GM19025 (cell line): Measurements from ENCODE around the gene SPAG9.
A peak's percentile ranks its signal among the peaks of the same experiment; 100 is the strongest.
"Not testable (repeated sequence)": the region's sequence is repeated elsewhere in the genome, so short reads cannot be mapped to it uniquely, and the experiment has no call there.

ENCODE experiments used
- ATAC-seq: cut with Tn5 transposase; IDR thresholded peaks from one replicate; pipeline ENCODE4 v1.9.1; 2021; ENCODE audit warnings: mild to moderate bottlenecking, low read depth, moderate library complexity; ENCODE audit not compliant: unreplicated experiment

SPAG9 gene

DNA sequence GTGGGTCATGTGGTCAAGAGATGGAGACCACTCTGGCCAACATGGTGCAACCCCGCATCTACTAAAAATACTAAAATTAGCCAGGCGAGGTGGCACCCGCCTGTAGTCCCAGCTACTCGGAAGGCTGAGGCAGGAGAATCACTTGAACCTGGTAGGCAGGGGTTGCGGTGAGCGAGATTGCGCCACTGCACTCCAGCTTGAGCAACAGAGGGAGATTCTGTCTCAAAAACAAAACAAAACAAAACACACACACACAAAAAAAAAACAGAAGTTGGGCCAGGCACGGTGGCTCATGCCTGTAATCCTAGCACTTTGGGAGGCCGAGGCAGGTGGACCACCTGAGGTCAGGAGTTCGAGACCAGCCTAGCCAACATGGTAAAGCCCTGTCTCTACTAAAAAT, 31.8 kb downstream of the SPAG9 start:
- not testable (repeated sequence) for ATAC-seq

DNA sequence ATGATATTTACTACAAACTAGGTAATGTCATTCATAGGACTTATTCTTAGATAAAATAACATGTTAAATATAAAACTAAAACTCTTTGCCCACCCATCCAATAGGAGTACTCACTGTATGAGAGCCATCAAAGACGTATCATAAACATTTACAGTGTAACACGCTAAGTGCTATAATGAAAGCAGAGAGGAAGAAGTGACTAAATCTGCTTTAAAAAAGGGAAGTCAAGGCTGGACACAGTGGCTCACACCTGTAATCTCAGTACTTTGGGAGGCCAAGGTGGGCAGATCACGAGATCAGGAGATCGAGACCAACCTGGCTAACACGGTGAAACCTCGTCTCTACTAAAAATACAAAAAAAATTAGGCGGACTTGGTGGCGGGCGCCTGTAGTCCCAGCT, 32.4 kb downstream of the SPAG9 start:
- no peak for ATAC-seq

DNA sequence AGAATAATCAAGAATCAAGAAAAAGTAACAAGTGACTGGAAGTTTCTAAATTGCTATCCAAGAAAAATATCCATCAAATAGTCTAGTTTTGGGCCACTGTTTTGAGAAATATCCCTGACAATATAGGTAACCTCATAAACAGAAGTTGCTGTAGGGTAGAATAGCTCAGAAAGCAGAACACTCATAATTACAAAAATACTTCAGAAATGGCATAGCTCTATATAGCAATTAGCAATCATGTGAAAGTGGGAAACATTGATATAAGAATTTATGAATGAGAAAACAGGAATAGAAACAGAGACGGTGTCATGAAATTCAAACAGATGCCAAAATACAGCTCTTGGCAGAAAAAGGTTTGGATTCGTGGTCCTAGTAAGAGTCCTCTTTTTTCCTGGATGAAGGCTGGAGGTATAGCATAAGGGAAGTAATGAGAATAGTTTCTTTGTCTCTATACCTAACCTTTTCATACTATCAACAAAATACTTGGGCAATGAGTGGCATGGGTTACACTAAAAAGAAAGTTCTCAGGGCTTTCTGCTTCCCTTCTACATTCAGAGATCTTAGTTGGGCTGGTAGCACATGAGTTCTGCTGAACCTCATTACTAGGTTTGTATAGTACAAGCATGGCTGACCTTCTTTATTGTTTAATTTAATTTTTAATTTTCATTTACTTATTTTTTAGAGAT, 33.5 kb downstream of the SPAG9 start:
- ATAC-seq, result no peak

DNA sequence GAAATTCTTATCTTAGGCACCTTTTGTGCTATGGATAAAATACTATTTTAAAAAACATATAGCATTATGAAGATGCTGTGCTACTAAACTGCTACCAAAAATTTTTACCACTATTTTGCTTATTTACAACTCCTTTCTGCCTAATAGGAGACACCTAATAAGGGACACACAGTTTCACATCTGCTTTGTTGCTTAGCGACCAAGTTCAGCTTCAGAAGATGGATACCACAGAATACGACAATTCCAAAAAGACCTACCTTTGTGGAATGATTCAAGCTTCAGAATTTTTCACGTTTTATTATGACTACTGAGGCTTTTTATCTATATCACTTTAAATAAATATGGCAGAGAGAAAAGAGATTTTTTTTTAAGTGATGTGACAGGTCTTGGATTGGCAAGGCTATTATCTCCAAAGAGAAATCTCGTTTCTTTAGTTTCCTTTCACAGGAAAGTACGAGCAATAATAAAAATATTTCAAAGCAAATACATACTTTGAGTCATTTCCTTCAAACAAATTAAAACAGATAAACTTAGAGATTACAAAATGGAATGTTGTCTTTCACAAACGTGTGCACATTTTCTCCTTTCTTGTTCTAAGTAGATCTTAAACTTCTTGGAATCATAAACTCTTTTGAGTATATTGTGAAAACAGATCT, 35.4 kb downstream of the SPAG9 start:
- no peak for ATAC-seq

DNA sequence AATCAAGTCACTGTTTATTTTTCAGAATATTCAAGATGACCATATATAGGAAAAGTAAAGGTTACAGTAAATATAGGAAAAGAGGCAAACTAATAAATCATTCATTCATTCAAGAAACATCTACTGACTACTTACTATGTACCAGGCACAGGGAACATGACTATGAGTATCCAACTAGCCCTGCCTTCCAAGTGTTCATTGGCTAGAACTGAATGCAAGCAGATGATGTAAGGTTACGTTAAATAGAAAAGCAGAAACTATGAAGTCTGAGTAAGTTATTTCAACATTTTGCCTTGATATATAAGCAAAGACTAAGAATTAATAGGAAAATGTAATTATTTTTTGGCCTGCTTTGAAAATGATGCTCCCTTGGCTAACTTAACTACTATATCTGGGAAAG, 36.7 kb downstream of the SPAG9 start:
- no peak for ATAC-seq

DNA sequence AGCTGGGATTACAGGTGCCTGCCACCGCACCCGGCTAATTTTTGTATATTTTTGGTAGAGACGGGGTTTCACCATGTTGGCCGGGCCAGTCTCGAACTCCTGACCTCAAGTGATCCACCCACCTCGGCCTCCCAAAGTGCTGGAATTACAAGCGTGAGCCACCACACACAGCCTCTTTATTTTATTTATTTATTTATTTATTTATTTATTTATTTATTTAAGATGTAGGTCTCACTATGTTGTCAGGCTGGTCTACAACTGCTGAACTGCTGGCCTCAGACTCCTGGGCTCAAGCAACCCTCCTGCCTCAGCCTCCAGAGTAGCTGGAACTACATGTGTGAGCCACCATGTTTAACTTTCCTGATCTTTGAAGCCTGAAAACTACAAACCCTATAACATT, 37.3 kb downstream of the SPAG9 start:
- ATAC-seq, result not testable (repeated sequence)

DNA sequence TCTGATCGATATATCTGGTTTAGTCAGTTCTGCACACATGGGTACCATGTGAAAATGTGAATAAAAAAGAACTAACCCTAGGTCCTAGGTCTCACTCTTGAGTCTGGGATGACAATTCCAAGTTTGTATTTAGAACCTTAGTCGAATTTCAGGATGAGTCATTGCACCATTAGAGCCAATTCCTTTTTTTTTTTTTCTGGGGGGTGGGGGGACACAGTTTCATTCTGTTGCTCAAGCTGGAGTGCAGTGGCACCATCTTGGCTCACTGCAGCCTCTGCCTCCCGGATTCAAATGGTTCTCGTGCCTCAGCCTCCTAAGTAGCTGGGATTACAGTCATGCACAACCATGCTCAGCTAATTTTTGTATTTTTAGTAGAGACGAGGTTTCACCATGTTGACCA, 41.6 kb downstream of the SPAG9 start:
- ATAC-seq, result no peak

DNA sequence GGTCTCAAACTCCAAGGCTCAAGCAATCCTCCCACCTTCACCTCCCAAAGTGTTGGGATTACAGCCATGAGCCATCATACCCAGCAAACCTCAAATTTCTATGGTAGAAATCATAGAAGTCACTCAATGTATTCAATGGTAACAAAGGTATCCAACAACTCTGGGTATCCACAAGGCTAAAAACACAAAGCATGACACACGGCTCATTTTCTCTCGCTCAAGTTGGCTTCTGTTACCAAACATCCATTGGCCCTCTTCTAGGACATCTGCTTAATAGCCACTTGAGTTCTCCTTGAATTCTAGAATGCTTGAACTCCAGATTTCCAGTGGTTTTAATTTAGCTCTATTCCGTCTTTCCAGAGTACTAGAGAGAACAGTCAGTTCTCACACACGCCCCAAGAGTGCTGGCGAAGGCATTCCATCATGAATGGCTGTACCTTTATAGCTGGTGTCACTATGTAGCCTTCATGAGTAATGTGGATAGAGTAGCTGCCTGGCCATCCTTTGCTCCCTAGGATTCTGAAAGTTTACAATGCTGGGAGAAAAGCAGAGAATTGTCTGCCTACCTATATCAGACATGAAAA, 42.6 kb downstream of the SPAG9 start:
- ATAC-seq, result no peak

DNA sequence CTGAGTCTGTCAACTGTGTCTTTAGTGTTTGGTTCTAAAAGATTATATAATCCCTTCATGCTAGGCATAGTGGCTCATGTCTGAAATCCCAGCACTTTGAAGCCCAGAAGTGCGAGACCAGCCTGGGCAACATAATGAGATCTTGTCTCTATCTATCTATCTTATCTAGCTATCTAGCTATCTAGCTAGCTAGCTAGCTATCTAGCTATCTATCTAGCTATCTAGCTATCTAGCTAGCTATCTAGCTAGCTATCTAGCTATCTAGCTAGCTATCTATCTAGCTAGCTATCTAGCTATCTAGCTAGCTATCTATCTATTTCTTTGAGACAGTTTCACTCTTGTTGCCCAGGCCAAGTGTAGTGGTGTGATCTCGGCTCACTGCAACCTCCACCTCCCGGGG, 43.8 kb downstream of the SPAG9 start:
- ATAC-seq, result no peak

DNA sequence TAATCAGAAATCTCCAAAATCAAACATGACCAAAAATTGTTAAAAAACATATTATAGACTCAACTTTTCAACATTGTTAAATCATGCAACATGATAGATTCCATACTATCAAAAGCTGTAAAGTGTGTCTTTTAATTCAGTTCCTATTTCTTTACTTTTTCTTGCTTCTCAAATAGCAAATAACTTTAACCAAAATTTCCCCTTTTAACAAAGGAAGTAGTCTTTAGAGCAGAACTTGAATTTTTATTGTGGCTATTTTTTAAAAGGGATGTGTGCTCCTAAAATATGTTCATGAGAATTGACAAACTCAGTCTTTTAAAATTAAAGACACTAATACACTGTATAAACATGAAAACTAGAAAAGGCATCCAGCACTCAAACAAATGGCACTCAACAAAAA, 49.1 kb downstream of the SPAG9 start:
- no peak for ATAC-seq

DNA sequence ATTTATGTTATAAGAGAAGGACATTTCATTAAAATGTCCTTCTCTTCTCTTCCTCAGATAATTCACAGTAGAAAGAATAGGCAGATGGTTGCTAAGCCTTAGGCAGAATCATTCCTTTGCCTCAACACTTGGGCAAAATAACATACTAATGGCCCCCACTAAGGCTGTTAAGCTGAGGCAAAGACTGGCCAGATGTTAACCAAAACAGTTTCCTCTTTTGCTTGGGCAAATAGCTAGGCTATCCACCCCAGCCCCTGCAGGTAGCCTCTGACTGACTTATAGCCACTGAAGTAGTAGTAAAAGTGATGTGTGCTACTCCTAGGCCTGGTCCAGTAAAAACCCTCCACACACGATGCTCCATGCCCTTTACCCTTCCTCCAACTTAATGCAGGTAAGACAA, 55.2 kb downstream of the SPAG9 start:
- no peak for ATAC-seq

DNA sequence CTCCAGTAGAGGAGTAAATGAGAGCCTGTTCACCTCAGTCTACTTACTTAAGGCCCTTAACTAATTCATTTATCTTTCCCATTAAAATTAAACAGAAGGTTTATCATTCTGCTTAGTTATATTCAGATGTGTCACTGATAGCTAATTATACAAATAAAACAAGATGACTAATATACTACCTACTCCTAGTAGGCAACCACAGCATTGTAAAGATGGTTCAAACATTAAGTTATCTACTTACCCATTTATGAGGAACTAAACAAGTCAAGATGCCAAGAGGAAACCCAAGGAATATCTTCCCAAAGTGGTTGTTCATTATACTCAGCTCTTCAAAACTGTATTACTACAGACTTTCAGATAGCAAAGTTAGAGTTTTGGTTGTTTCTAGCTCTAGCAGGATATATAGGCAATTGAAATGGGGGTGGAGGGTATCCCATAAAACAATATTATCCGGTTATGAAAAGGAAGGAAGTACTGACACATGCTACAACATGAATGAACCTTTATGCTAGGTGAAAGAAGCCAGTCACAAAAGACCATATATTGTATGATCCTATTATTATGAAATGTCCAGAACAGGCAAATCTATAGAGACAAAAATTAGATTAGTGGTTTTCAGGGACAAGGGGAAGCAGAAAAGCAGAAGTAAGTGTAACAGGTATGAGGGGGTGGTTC, 56.5 kb downstream of the SPAG9 start:
- ATAC-seq, result no peak

DNA sequence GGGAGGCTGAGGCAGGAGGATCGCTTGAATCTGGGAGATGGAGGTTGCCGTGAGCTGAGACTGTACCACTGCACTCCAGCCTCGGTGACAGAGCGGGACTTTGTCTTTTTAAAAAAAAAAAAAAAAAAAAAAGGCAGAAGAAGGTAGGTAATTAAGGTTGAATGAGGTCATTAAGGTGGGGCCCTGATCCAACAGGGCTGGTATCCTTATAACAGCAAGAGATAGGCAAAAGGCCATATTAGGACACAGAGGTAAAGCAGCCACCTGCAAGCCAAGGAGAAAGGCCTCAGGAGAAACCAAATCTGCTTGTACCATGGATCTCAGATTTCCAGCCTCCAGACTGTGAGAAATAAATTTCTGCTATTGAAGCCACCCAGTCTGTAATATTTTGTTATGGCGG, 60.3 kb downstream of the SPAG9 start:
- no peak for ATAC-seq

DNA sequence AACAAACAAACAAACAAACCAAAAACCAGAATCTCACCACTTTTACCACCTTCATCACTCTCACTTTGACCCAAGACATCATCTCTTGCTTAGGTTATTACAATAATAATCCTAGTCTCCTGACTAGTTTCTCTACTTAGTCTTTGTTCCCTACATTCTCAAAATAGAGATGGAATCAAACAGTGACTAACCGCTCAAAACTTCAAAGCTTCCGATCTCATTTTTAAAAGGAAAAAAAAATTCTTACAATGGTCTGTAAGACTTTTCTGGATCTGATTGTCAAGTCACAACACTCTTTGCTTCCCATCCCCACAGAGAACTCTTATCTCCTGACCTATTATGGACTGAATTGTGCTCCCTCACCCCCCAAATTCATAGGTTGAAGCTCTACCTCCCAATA, 60.9 kb downstream of the SPAG9 start:
- ATAC-seq, result no peak

DNA sequence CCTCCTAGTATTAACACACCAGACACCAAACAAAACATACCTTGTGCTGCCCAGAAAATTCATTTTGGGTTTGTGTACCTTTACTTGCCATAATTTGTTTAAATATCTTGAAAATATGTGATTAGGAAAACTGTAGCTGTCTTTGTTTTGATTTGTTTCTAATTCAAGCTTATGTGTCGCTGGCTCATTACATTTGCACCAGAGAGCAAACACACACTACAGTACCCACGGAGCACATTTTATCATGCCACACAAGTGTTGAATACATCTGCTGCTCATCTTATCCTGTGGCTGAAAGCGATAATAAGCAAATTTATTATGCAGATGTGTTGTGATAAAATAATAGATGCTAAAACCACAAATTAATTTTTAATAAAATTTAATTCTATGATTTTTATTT, 63.1 kb downstream of the SPAG9 start:
- no peak for ATAC-seq

DNA sequence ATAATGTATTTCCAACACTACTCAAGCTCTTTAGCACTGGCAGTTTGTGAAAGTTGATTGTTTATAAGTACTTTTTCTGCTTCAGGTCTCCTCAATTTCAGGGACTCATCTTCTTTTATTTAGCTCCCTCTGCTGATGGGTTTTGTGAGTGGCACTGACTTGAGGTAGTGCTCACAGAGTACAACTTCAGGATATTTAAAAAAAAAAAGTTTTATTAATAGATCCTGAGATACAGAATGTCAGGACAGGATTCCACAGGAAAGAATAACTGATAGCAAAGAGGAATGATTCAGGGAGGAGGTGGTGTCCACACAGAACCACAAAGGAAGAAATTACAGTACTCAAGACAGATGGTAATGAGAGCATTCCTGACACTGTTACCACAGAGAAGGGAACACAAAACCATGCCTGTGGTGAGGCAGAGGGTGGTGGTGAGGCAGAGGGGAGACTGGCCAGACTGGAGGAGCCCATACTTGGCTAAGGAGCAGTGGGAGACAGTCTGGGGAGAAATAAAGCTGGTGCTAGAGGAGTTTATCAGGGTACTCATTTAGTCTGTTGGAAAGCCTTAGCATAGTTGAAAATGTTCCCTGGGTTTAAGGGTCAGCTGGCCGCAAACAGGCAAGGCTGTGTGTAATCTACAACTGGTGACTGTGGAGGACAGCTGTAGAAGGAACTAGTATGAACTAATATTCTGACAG, 63.7 kb downstream of the SPAG9 start:
- no peak for ATAC-seq

DNA sequence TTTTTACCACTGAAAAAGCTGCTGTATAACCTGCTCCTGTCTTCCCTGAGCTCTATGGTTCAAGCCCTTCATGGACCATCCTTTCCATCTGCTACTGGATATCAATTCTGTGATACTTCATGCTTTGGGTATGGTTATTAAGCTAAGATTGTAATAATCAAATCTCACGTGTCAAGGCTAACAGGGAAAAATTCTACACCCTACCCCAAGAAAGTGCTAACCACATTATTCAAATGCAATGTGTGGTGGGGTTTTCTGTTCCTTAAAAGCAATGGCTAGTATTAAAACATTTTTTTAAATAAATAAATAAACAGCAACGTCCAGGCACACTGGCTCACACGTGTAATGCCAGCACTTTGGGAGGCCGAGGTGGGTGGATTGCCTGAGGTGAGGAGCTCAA, 65.9 kb downstream of the SPAG9 start:
- ATAC-seq, result no peak

DNA sequence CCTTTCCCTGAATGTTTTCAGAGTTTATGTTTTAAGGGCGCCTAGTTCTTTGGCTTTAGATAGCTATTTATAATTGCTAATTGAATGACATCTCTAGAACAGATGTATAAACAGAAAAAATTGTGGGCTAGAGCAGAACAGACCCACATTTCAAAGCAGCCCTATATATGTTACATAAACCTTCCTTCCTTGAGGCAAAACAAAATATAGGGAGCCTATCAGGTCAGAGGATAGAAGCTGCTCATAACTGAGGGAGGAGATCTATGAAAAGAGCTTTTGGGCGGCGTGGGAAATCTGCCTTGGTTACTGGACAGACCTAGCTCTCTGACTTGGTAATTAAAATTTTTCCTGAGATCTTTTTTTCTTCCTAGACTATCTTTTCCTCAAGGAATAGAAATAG, 68.4 kb downstream of the SPAG9 start:
- ATAC-seq, result no peak

DNA sequence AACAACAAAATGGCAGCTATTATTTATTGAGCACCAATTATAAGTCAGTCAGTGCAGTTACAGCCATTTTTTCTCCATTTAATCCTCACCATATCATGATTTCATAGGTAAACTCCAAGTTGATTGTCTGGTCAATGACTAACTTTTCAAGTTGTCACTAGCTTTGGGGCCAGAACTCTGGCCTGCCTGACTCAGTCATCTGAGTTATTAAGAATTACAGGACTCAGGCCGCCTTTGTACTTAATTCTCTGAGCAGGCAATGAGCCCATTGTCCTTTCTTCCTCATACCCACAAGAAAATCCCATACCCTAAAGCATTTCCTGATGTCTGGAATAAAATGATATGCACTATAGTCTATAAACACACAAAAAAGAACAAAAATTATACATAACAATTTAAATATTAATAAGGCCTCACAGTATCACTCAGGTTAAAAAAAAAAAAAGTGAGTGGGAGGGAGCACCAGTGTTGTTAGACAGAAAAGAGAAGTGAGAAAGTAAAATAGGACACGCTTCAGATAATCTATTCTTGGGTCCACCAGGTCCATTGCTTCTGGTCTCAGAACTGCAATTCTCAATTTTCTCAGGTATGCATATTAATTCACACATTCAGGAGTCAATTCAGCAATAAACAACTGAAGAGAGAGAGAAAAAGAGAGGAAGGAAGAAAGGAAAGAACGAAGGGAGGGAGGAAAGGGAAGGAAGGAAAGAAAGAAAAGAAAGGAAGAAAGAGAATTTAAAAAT, 70.2 kb downstream of the SPAG9 start:
- ATAC-seq, result peak; percentile 58
